Myometrial cell (primary cell): ENCODE results near the gene SLC22A9. TPM values are rescaled to one million over a fixed set of nuclear protein-coding genes. Genes with fewer than 3 reads are reported as not detected.

Experiments
- total RNA-seq: library from RNA; depleted of rRNA; stranded (reverse); fragments of >200 nt; gene quantifications from 2 replicates; pipeline ENCODE4 v1.2.3, GENCODE V29; 2015

Gene SLC22A9
- total RNA-seq: not detected in 2 replicates

GRCh38 chr11:63369165-63369970 lies at the start of gene SLC22A9:
TSS of gene SLC22A9 (plus strand) at chr11:63369785. CDS start at chr11:63370057, 272 bp downstream.

Other genes starting within 250 kb of the SLC22A9 start
- gene SLC22A24, start 225.6 kb upstream of the SLC22A9 start, total RNA-seq: not detected in 2 replicates
- gene SLC22A25, start 126.2 kb upstream of the SLC22A9 start, total RNA-seq: not detected in 2 replicates
- gene PLAAT5, start 121.4 kb downstream of the SLC22A9 start, total RNA-seq: not detected in 2 replicates
- not detected in 2 replicates for gene LGALS12, start 136.3 kb downstream of the SLC22A9 start, total RNA-seq
- gene PLAAT4, start 167.0 kb downstream of the SLC22A9 start, total RNA-seq: 29.1 and 43.8 TPM in 2 replicates
- not detected in 2 replicates for gene PLAAT2, start 193.6 kb downstream of the SLC22A9 start, total RNA-seq
- gene PLAAT3, start 244.6 kb downstream of the SLC22A9 start, total RNA-seq: 6.6 and 12.2 TPM in 2 replicates